Renal cortex interstitium (tissue), 11 donors: ENCODE results near the gene APBB2. TPM values are rescaled to one million over a fixed set of nuclear protein-coding genes. Genes with fewer than 3 reads are reported as not detected.
A peak's percentile ranks its signal among the peaks of the same experiment; 100 is the strongest.
"Not testable (repeated sequence)": the region's sequence is repeated elsewhere in the genome, so short reads cannot be mapped to it uniquely, and the experiment has no call there.

Source experiments
- DNase-seq, 11 donors: peaks; one replicate each; pipeline ENCODE4 v3.0.0-alpha.2; 2013; ENCODE audit warnings: low read depth in 9 of 11, low spot score in 4 of 11; ENCODE audit errors: extremely low read depth in 1 of 11
- polyA plus RNA-seq, 3 donors: library from polyadenylated mRNA; unstranded; fragments of 120-200 nt; gene quantifications; one replicate each; pipeline ENCODE4 v1.2.1, GENCODE V29; 2013; ENCODE audit not compliant: insufficient read length in 3 of 3

APBB2 gene
- polyA plus RNA-seq, 3 donors, result 53.1 to 59.3 (median 55.8) TPM

- no peak for DNase-seq
Measured at GRCh38 chr4:41174444-41174843, 39.9 kb downstream of the APBB2 start.

DNA sequence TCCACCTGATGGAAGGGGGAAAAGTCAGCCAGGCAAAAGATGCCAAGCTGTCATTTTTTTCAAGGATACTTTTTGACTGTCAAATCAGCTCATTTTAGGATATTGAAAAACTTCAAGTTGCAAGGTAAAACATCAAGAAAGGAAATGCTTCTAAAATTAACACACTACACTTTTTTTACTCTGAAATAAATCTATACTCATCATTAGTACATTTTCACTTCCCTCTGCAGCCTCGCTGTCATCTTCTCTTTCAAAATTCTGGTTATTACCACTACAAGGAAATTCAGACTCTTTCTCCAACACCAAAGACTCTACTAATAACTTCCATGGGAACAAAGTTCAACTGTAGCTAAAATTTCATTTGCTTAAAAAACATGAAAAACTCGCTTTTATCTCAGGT, 41.6 kb downstream of the APBB2 start:
- DNase-seq, result no peak

- DNase-seq, result no peak
Measured at GRCh38 chr4:41169256-41169800, 45.0 kb downstream of the APBB2 start.

DNA sequence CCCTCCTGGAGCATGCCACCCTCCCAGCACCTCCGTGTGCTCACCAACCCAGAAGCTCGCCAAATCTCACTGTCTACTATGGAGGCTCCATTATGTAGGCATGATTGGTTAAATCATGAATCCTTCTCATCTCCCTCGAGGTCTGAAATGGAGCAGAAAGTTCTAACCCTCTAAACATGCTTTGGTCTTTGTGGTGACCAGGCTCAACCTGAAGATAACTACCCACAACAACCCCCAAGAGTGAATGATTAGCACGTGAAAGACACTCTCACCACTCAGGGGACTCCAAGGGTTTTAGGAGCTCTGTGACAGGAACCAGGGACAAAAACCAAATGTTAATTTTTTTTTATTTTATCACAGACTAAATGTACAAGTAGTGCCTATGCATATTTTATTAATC, 47.2 kb downstream of the APBB2 start:
- DNase-seq, result no peak

DNA sequence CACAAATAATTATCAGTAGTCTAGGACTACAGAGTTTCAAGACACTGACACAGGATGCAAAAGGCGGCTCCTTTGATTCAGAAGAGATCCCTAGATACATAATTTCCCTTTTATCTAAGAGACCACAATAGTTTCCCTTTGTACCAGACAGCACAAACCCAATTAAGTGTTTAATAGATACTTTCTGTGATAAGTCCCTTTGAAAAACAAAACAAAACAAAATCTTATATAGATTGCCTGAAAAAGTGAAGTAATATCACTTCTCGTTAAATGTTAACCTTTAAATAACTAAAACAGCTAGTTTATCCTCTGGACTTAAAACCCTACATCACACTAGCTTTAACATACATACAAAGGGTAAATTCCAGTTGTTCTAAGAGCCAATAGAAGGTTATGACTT, 49.9 kb downstream of the APBB2 start:
- DNase-seq, result no peak

DNA sequence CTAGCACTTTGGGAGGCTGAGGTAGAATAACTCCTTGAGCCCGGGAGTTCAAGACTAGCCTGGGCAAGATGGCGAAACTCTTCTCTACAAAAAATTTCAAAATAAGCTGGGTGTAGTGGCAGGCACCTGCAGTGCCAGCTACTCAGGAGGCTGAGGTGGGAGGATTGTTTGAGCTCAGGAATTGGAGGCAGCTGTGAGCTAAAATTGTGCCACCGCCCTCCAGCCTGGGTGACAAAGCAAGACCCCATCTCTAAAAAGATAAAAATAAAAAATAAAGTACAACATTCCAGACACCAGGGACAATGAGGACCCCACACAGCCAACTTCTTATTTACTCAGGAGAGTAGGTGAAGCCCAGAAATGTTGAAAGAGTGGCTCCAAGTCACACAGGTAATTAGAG, 53.0 kb downstream of the APBB2 start:
- DNase-seq, result no peak

- no peak for DNase-seq
Measured at GRCh38 chr4:41160856-41161255, 53.5 kb downstream of the APBB2 start.

- DNase-seq, result no peak
Measured at GRCh38 chr4:41160012-41160789, 54.1 kb downstream of the APBB2 start.

- no peak for DNase-seq
Measured at GRCh38 chr4:41158756-41159155, 55.6 kb downstream of the APBB2 start.

DNA sequence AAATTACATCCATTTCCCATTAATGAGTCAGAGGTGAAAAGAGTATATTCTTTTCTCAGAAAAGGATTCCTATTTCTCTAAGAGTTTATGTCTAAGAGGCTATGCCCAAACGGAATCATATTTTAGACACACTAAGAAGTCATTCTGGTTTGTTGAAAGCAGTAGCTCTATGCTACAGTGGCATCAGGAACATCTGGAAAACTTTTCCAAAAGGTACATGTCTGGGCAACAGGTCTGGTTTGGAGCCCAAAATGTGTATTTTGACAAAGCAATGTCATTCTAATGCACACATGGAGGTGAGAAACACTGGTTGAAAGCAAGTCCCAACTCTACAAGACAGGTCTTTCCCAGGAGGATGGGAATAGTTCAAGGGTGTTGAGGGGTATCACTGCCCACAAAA, 56.1 kb downstream of the APBB2 start:
- DNase-seq, result no peak

DNA sequence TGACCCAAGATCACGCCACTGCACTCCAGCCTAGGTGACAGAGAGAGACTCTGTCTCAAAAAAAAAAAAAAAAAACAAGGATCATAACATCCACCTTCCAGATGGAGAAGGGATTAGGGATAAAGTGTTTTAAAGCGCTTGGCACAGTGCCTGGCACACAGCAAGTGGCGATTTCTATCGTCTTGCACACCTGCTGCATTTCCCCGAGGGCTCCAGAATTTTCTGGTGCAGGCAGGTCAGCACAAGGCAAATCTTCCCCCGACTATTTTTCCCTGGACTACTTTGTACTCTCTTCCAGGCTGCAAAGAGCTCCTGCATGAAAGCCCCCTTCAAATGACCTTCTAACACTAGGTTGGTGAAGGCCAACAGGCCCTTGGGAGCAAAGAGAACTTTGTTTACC, 57.3 kb downstream of the APBB2 start:
- DNase-seq, result no peak

DNA sequence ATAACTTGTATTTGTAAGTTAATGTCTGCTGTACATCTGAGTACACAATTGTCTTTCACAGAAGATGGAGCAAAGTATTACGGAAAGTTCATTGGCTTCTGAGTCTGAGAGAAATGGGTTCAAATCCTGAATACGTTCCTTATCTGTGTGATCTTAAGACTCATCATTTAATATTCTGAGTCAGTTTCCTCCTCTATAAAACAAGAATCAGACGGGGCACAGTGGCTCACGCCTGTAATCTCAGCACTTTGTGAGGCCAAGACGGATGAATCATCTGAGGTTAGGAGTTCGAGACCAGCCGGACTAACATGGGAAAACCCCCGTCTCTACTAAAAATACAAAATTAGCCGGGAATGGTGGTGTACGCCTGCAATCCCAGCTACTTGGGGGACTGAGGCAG, 57.8 kb downstream of the APBB2 start:
- no peak for DNase-seq

DNA sequence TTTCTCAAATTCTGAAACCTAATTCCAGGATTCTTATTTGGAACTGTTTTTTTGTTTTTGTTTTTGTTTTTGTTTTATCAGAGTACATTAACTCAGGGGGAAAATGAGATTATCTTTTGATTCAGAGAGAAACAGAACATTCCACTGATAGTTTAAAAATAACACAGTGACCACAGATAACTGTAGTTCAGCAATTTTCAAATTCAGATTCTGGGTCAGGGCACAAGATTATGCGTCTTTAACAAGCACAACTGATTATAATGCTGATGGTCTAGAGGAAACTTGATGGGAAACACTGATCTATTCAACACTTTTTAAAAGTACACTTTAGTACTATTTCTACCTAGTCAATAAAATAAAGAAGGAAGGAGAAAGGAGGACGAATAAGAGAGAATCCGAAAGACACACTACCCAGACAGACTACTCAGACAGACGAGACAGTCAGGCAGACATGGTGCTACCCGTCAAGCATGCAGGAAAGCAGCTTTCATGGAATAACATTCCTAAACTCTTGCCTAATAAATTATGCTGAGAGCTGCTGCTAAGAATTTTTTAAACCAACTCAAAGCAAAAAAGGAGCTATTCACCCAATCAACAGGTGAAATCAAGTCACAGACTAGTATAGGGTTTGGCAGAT, 59.0 kb downstream of the APBB2 start:
- DNase-seq, result no peak

DNA sequence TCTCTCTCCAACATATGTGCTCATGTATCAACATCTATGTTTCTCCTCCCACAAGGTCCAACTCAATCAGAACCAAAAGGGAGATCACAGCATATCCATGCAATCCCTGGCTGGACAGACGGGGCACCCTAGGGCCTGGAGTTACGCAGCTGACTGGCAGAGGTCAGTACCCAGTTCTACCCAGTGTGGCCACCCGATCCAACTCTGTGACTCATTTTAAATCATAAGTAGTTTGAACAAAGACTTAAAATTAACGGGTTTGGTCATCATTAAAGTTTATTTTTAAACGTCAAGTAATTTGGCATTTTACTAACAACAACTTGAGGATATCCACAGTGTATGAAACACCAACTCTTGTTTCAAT, 59.5 kb downstream of the APBB2 start:
- no peak for DNase-seq

DNA sequence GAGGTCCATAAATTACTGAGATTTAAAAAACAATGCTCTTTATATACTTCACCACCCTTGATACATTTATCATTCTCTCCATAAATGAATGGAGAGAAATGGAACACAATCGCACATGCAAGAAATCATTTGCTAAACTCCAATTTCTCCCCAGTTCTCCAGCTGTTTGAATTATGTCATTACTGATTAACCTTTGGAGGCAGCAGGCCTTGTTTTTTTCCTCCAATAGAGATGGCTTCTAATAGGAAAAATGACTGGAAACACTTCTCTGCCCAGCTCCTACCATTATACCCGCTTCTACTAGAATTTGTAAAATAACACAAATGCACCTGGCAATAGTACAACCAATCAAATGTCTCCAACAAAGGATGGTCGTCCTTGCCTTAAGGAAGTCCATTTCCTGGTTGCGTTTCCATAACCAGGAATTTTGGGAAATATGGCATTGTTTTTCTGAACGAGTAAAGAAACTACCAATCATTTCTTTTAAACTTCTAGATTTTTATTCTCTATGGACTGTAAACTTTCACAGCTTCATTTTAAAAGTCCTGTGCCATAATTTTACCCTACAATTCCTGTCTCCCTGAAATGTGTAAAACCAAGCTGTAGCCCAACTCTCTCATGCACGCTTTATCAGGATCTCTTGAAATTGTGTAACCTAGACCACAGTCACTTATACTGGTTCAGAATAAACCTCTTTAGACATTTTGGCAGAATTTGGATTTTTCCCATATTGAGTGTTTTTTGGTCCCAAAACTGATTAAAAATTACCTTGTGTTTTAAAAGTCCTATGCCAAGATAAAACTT, 60.1 kb downstream of the APBB2 start:
- peak in 1 of 11 donors; percentile 41 for DNase-seq

GRCh38 chr4:41150401-41150800, 63.9 kb downstream of the APBB2 start:
- DNase-seq, result no peak

DNA sequence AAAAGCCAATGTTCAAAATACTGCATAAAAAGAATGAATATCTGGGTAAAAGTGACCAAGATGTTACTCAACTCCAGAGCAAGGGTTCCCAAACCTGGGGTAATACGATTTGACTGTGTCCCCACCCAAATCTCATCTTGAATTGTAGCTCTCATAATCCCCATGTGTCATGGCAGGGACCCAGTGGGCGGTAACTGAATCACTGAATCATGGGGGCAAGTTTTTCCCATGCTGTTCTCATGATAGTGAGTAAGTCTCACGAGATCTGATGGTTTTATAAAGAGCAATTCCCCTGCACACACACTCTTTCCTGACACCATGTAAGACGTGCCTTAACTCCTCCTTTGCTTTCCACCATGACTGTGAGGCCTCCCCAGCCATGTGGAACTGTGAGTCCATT, 64.8 kb downstream of the APBB2 start:
- DNase-seq, result not testable (repeated sequence)

DNA sequence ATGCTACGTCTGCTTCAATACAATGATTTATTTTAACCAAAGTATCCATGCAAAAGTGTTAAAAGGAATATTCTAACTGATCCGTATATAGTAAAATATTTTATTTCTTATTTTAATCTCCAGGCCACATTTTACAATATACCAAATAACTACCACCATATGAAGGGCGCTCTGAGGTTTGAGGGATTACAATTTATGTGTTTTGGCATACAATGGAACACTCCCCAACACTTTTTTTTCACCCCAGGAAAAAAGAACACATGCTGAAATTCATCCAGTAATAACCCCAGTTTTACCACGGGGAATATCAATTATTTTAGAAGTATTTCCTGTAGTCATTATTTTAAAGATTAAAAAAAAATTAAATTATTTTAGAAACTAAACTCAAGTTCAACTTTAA, 65.4 kb downstream of the APBB2 start:
- no peak for DNase-seq

DNA sequence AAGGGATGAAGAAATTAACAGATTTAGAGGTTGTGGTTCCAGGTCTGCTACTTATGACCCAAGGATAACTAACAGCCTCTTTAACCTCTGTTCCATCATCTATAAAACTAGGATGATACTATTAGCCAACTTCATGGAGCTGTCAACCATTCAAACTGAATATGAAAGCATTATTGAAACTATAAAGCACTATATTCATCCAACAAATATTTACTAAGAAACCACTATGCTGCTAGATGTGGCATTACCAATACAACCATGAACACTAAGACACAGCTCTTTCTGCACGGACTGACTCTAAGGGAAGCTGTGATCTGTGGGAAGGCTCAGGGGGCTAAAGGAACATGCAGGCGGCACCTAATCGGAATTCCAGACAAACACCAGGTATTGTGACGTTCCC, 66.0 kb downstream of the APBB2 start:
- DNase-seq, result no peak

GRCh38 chr4:41147570-41147969, 66.8 kb downstream of the APBB2 start:
- not testable (repeated sequence) for DNase-seq
